Activated naive CD8-positive, alpha-beta T cell (primary cell): ENCODE measurements around the gene CCDC201.

Experiments
- H3K27ac Mint-ChIP-seq: one replicate; pipeline ENCODE4 v1.8.0; 2021; ENCODE audit warnings: mixed read lengths
- H3K27me3 Mint-ChIP-seq: one replicate; pipeline ENCODE4 v1.8.0; 2021; ENCODE audit warnings: mixed read lengths
- H3K36me3 Mint-ChIP-seq: one replicate; pipeline ENCODE4 v1.8.0; 2021; ENCODE audit warnings: mixed read lengths
- H3K4me1 Mint-ChIP-seq: one replicate; pipeline ENCODE4 v1.8.0; 2021; ENCODE audit warnings: low read depth, mixed read lengths
- H3K4me3 Mint-ChIP-seq: one replicate; pipeline ENCODE4 v1.8.0; 2021; ENCODE audit warnings: mild to moderate bottlenecking, mixed read lengths
- H3K9me3 Mint-ChIP-seq: one replicate; pipeline ENCODE4 v1.8.0; 2021; ENCODE audit warnings: low read depth, mixed read lengths

The CCDC201 gene

DNA sequence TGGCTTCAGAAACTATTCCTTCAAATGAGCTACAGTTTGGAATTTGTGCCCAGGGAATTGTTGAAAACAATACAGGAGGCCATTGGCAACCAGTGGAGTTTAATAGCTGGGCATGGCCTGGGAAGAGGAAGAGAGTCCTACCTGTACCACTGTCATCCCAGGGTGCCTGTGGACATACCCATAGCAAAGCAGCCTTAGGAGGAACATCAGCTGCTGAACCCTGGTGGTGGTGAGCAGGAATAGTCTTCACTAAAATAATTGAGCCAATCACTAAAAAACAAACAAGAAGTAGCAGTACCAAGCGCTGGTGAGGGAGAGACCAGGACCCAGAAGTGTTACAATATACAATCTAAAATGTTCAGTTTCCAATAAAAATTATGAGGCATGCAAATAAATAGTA lies 29.9 kb upstream of the CCDC201 start:
- H3K9me3 Mint-ChIP-seq = peaks cover 6% of the 10 kb centered on the region
- no peaks in the 10 kb centered on the region for H3K36me3 Mint-ChIP-seq
- H3K4me1 Mint-ChIP-seq = no peaks in the 10 kb centered on the region
- H3K27me3 Mint-ChIP-seq = peaks cover 7% of the 10 kb centered on the region
- H3K27ac Mint-ChIP-seq = no peak overlapping the region
- no peak overlapping the region for H3K4me3 Mint-ChIP-seq

DNA sequence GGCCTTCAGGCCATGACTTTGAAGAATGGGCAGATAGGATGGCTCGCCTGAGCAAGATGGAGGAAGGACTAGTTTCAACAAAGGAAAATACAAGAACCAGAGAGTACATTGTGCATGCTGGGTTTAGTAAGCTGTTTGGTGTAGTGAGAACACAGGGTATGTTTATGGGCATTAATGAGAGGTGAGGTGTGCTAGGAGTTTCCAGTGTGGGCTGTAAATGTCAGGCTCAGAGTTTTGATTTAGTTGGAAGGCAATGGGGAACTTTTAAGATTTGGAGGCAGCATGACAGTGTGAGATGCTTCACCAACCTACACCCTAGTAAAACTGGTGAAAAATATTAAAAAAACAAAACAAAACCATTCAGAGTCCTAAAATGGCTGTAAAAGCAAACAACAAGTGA lies 28.7 kb upstream of the CCDC201 start:
- Mint-ChIP-seq H3K27ac (no peak overlapping the region), H3K4me1 (no peaks in the 10 kb centered on the region), H3K36me3 (no peaks in the 10 kb centered on the region)

DNA sequence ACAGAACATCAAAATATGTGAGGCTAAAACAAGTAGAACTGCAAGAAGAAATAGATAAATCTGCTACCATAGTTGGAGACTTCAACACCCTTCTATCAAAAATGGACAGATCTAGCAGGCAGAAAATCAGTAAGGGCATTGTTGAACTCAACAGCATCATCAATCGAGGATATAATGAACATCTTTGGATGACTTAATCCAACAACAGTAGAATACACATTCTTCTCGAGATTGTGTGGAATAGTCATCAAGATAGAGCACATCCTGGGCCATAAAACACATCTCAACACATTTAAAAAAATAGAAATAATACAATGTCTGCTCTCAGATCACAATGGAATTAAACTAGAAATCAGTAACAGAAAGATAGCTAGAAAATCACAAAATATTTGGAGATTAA lies 25.3 kb upstream of the CCDC201 start:
- peaks cover 25% of the 10 kb centered on the region for H3K27me3 Mint-ChIP-seq
- H3K36me3 Mint-ChIP-seq = no peaks in the 10 kb centered on the region
- peaks cover 3% of the 10 kb centered on the region for H3K9me3 Mint-ChIP-seq
- no peaks in the 10 kb centered on the region for H3K4me1 Mint-ChIP-seq
- no peak overlapping the region for H3K27ac Mint-ChIP-seq
- no peak overlapping the region for H3K4me3 Mint-ChIP-seq

More for the DNA sequence above, 28.7 kb upstream of the CCDC201 start:
- Mint-ChIP-seq H3K4me3 (no peak overlapping the region), H3K9me3 (peaks cover 6% of the 10 kb centered on the region), H3K27me3 (peaks cover 11% of the 10 kb centered on the region)

DNA sequence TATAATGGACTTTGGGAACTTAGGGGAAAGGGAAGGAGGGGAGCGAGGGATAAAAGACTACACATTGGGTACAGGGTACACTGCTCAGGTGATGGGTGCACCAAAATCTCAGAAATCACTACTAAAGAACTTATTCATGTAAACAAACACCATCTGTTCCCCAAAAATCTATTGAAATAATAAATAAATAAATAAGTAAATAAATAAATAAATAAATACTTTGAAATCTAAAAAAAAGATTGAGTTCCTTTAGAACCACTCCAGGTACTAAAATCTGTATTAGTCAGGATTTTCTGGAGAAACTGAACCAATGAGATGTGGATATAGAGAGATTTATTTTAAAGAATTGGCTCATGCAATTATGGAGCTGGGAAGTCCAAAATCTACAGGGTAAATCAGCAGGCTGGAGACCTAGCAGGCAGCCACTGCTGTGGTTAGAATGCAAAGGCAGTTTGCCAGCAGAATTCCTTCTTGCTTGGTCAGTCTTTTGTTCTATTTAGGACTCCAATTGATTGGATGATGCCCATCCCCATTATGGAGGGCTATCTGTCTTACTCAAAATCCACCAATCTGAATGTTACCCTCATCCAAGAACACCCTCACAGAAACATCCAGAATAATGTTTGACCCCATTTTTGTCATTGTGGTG lies 24.3 kb upstream of the CCDC201 start:
- Mint-ChIP-seq H3K27me3 (peaks cover 28% of the 10 kb centered on the region), H3K36me3 (no peaks in the 10 kb centered on the region), H3K4me3 (no peak overlapping the region), H3K9me3 (no peaks in the 10 kb centered on the region), H3K4me1 (no peaks in the 10 kb centered on the region), H3K27ac (no peak overlapping the region)

DNA sequence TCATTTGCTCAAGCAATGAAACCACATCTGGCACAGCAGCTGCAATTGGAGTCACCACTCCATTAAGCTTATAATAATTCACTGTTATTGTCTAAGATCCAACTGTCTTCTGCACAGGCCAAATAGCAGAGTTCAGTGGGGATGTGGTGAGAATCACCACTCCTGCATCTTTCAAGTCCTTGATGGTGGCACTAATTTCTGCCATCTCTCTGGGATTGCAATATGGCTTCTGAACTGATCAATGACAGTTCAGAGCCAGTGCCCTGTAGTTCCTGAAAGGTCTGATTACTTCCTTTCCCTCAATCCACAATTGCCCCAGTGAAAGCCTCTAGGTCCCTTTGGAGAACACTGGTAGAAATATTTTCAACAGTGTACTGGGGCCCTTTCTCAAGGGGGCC lies 21.8 kb upstream of the CCDC201 start:
- Mint-ChIP-seq H3K4me3 (no peak overlapping the region), H3K4me1 (no peaks in the 10 kb centered on the region), H3K27me3 (peaks cover 27% of the 10 kb centered on the region)

DNA sequence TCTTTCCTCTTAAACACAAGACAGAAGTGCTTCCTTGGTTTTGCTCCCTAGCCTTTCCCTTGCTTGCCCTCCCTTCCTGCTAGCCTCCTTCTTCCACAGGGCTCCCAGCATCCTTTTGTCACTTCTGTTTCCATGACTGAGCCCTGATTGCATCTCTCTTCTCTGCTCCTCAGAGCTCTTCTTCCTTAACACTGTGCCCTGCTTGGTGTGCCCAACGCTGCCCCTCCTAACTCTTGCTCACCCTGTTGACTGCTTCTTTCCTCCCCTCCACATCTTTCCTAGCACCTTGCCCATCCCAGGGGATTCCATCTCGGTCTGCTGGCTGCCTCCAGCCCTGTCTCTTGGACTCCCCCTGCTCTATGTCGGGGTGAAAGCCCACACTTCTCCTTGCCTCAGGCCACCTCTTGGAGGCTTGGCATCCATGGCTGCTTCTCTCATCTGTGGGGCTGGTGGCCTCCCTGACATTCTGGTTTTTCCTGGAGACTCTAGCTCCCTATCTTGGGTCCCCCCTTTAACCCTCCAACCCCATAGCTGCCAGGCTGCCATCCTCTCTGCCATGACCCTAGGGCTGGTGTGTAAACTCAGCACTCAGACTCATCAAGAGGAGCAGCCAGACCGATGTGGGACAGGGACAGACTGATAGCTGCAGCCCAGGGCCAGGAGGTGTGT lies 21.2 kb upstream of the CCDC201 start:
- no peaks in the 10 kb centered on the region for H3K9me3 Mint-ChIP-seq
- H3K27me3 Mint-ChIP-seq = peaks cover 30% of the 10 kb centered on the region
- no peaks in the 10 kb centered on the region for H3K36me3 Mint-ChIP-seq
- H3K4me1 Mint-ChIP-seq = no peaks in the 10 kb centered on the region
- H3K4me3 Mint-ChIP-seq = no peak overlapping the region
- no peak overlapping the region for H3K27ac Mint-ChIP-seq

More for the DNA sequence above, 21.8 kb upstream of the CCDC201 start:
- Mint-ChIP-seq H3K36me3 (no peaks in the 10 kb centered on the region), H3K9me3 (no peaks in the 10 kb centered on the region), H3K27ac (no peak overlapping the region)

DNA sequence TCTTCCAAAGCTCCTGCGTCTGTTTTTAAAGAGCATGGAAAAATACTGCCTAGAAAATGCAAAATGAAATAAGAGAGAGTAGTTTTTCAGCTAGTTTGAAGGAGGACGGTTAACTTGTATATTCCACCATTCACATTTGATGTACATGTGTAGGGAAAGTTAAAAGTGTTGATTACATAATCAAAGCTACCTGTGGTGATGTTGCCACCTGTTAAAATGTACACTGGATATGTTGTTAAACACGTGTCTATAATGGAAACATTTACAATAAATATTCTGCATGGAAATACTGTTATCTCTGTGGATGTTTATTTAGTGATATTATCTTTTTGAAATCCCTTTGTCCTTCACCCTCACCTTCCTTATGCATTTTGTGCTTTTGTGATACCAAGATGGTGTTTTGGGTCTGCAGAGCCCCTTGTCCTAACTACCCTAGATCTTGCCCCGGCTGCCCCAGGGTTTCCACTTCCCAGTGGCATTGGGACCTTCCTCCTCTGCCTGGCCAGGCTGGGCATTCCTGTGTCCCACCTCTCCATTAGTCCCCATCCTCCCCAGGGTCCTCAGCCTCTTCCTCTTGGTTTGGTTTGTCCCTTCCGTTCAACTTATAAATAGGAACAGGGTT lies 20.6 kb upstream of the CCDC201 start:
- Mint-ChIP-seq H3K4me1 (no peaks in the 10 kb centered on the region), H3K27ac (no peak overlapping the region), H3K4me3 (no peak overlapping the region), H3K9me3 (no peaks in the 10 kb centered on the region), H3K36me3 (no peaks in the 10 kb centered on the region), H3K27me3 (peaks cover 30% of the 10 kb centered on the region)

DNA sequence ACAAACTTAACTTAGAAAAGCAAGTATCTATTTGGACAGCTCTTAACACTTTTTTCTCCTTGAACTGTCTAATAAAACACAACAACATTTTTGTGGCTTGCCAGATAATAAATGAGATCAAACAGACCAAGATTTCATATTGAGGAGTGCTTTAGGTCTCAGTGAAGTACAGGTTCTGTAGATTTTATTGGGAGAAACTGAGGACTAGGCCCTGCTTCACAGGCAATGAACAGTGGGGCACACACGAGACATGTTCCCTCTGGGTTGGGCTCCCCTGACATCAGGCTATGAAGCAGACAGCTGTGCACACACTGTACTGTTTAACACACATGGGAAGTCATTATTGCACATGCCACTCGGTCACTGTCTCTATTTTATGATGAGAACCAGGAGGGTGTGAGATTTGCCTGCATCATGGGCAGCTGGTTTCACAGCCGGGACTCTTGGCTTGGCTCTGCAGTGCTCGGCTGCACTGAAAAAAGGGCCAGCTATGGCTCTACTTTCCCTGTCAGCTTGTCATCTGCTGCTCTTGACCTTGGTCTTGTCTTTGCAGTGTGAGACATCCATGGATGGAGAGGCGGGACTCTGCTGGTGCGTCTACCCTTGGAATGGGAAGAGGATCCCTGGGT lies 19.6 kb upstream of the CCDC201 start:
- Mint-ChIP-seq H3K4me3 (no peak overlapping the region), H3K36me3 (no peaks in the 10 kb centered on the region), H3K9me3 (no peaks in the 10 kb centered on the region), H3K27me3 (peaks cover 32% of the 10 kb centered on the region), H3K27ac (no peak overlapping the region), H3K4me1 (peaks cover 5% of the 10 kb centered on the region)

DNA sequence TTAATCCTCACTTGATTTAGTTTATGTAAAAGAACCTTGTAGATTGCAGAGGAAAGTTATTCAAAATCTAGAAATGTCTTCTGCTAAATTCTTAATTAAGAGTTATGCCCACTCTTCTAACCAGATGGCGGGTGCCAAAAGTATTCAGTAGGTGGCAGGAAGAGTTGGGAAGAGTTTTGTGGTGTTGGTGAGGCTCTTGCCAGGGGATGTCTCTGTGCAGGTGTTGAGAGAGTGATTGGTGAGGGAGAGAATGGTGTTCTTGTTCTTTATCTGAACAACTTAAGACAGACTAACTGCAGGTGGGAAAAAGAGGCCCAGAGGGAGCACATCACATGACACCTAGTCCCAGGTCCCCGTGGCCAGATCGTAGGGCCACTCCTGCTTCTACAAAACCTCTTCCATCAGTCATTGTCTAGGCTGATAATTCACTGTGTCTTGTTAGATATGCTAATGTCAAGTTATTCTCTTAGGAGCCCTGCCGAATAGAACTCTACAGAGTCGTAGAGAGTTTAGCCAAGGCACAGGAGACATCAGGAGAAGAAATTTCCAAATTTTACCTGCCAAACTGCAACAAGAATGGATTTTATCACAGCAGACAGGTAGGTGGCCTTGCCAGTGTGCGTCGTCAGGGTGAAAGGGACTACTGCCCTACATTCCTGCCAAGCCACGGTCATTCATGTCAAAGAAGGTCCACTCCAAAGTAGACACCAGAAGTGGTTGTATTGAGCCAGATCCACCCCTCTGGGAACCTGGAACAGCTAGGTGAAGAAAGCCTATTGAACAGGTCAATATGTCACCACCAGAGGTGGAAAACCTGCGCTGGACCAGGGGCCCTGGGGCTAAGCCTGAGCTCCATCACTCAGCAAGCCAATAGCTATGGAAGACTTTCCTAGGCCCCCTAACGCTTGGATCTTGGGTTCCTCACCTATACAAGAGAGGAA lies 18.9 kb upstream of the CCDC201 start:
- no peak overlapping the region for H3K27ac Mint-ChIP-seq
- peaks cover 36% of the 10 kb centered on the region for H3K27me3 Mint-ChIP-seq
- no peaks in the 10 kb centered on the region for H3K36me3 Mint-ChIP-seq
- H3K4me1 Mint-ChIP-seq = peaks cover 5% of the 10 kb centered on the region
- no peak overlapping the region for H3K4me3 Mint-ChIP-seq
- H3K9me3 Mint-ChIP-seq = no peaks in the 10 kb centered on the region

DNA sequence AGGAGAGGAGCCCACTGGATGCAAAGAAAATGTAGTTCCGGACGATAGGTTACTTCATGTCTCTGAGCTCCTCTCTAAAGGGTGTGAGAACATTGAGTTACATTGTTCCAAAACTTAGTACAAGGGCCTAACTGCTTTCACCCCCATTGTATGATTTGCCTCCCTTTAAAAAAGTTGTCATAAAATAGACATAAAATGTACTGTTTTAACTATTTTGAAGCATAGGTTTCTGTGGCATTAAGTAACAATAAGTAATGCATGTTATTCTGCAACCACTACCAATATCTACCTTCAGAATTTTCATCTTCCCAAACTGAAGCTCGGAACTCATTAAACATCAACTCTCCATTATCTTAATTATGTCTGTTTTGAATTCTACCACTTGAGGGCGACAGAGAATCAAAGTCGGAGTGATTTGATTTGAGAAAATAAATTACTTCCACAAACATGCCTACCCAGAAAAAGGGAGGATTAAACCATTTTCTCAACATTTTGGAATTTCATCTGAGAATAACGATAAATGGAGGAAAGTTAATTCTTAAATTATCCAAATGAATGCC lies 18.1 kb upstream of the CCDC201 start:
- no peak overlapping the region for H3K27ac Mint-ChIP-seq

DNA sequence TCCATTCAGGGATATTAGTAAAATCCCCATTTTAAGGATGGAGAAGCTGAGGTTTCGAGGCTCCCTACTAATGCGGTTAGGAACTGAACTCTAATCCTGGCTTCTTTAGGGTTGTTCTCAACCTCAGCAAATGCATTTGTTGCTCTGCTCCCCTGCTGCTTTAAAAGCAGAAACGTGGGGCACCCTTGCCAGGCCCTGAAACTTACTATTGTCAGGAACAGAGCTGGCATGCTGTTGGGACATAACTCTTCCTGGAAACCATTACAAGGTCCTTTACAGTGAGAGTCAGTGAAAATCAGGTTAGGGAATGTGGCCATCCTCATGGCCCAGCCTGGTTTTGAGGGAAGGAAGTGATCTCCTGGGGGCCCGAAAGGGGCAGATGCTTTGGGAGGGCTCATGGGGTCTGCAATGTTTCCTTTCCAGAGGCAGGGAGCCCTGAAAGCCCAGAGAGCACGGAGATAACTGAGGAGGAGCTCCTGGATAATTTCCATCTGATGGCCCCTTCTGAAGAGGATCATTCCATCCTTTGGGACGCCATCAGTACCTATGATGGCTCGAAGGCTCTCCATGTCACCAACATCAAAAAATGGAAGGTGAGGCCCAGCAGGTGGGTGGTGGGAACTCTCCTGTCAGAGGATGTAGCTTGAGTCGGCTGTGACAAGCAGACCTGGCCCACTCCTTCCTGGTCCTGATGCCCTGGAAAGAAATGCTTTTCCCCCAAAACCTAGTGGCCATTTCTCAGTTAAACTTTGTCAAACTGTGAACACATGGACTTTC lies 17.4 kb upstream of the CCDC201 start:
- H3K27me3 Mint-ChIP-seq = peaks cover 42% of the 10 kb centered on the region
- no peak overlapping the region for H3K27ac Mint-ChIP-seq
- no peak overlapping the region for H3K4me3 Mint-ChIP-seq
- H3K36me3 Mint-ChIP-seq = no peaks in the 10 kb centered on the region
- H3K4me1 Mint-ChIP-seq = peaks cover 5% of the 10 kb centered on the region
- no peaks in the 10 kb centered on the region for H3K9me3 Mint-ChIP-seq

More for the DNA sequence above, 18.1 kb upstream of the CCDC201 start:
- Mint-ChIP-seq H3K4me1 (peaks cover 5% of the 10 kb centered on the region), H3K9me3 (no peaks in the 10 kb centered on the region), H3K4me3 (no peak overlapping the region), H3K36me3 (no peaks in the 10 kb centered on the region), H3K27me3 (peaks cover 35% of the 10 kb centered on the region)

DNA sequence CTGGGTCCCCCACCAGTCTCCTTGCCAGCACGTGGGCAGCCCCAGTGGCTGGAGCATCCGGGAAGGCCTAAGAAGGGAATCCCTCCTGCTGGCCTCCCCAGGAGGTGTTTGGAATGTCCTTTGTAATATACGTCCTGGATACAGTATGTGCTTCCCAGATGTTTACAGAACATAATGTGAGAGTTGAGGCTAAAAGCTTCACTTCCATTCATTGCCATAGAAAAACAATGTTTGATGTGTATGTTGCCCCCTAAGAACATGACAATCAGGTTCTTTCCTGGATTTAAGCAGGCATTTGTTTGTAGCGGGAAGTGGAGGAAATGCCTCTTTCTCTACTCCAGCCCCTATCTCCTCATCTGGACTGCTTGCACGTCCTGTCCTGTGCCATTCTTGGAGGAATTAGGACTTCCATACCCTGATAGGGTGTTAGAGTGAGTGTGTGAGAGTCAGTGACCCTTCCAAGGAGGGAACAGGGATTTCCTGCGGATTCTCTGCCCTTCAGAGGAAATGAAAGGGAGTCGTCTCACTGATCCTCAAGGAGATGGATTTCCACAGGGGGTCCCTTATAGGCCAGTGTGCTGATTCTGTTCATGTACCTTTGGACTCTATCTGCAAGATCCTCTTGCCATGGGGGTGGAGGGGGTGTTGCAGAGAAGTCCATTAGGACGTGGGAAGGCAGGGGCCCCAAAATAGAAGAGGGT lies 16.6 kb upstream of the CCDC201 start:
- Mint-ChIP-seq H3K27ac (no peak overlapping the region), H3K9me3 (no peaks in the 10 kb centered on the region), H3K27me3 (peaks cover 43% of the 10 kb centered on the region), H3K4me1 (peaks cover 5% of the 10 kb centered on the region), H3K4me3 (no peak overlapping the region), H3K36me3 (no peaks in the 10 kb centered on the region)

DNA sequence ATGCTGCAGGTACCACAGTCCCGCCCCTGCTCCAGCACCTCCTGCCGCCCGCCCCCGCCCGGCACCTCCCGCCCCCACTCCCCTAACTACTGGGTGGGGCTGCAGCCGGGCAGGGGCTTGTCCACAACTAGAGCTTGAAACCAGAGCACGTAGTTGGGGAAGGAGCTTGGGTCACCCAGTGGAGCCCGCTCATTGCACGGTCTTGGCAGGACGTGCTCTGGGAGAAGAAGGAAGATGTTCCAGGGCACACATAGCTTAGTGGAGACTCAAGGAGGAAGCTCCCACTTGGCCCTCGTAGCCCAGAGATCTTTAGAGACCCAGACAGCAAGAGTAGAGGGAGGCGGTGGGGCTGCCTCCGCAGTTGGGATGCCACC lies 16.1 kb upstream of the CCDC201 start:
- Mint-ChIP-seq H3K36me3 (no peaks in the 10 kb centered on the region), H3K4me1 (peaks cover 5% of the 10 kb centered on the region), H3K27ac (no peak overlapping the region), H3K9me3 (no peaks in the 10 kb centered on the region), H3K4me3 (no peak overlapping the region), H3K27me3 (peaks cover 42% of the 10 kb centered on the region)
